HG03196 (cell line): ENCODE measurements around the gene YARS2.

Experiments
- ATAC-seq: cut with Tn5 transposase; IDR thresholded peaks from one replicate; pipeline ENCODE4 v1.9.1; 2021; ENCODE audit not compliant: unreplicated experiment

The YARS2 gene

DNA sequence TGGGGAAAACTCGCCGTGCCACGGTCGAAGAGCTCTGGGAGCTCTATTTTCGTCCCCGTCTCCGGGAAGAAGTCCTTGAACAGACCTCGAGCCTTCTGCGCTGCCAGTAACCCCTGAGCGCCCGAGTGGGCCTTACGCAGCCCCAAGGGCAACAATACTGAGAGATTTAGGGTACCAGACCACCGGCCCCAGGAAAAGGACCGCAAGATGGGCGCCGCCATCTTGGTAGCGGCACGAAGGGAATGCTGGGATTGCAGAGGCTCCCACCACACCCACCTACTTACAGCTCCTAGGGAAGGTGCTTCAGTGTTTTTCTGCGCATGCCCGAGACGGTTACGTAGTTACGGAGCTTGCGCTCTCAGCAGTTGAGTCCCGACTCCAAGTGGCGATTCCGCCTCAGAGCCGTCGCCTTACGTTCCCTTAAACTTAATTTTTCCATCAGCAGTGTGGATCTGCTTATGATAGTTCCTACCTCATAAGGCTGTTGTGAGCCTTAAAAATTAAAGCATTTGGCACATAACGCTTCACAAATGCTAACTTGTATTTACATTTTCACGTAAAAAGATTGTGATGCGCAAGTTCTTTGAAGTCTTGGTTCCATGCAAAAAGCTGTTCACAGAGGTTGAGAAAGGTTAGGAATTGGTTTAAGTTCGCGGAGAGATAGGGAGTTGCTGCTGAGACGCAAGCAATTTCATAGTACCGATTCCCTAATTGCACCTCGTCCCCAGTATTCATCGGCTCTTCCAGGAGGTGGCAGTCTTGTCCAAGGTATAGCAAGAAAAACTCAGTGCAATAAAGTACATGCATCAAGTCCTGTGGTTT lies at the start of gene YARS2:
Gene YARS2, minus strand, starts transcription at position 244 of the 822 bp plus-strand sequence. Its CDS starts 23 bp downstream, at position 221.
- ATAC-seq, result peak; percentile 94

DNA sequence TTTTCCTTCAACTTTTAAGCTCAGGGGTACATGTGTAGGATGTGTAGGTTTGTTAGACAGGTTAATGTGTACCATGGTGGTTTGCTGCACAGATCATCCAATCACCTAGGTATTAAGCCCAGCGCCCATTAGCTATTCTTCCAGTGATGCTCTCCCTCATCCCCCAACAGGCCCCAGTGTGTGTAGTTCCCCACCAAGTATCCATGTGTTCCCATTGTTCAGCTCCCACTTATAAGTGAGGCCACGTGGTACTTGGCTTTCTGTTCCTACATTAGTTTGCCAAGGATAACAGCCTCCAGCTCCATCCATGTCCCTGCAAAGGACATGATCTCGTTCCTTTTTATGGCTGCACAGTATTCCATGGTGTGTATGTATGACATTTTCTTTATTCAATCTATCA lies 48.6 kb upstream of the YARS2 start:
- ATAC-seq, result no peak

DNA sequence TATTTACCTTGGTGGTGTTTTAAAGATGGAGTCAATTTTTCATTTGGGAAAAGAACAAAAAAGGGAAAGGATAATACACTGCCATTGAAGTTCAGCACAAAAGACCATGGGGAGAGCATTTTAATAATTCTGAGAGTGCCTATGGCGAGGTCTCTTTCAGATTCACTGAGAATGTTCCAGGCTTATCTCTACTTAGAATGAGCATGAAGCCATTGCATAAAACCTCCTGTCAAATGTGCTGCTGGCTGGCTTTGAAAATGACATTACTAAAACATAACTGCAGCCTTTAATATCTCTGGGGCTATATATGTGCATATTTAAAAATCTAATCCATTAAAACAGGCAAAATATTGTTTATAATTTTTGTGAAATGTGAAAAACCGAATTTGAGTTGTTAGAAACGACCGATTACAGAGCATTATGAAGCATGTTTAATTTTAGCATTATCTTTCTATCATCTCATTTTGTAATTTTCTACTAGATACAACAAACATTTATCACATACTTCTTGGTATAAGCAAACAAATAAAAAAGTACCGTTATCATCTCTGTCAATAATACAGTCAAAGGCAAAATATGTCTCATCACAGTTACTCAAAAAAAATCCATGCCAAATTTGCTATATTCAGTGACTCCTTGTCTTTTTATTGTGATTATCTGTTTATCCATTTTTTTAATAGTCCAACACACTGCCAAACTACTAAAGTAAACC lies 45.7 kb upstream of the YARS2 start:
- ATAC-seq, result no peak

DNA sequence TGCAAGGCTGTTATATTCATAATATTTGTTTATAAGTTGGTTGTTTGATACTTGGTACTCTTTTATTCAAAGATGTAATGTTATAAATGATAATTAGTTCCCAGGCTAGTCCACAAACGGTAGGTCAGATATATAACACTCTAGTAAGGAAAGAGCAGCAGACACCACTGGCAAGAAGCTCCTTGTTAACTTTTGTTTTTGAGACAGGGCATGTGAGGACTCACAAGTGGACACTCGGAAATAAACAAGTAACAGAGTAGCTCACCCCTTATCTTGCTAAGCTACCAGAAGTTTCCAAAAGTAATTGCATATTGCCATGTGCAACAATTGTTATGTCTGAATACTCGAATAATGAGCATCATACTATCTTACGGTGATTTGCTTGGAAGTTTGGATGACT lies 38.6 kb upstream of the YARS2 start:
- ATAC-seq, result no peak

DNA sequence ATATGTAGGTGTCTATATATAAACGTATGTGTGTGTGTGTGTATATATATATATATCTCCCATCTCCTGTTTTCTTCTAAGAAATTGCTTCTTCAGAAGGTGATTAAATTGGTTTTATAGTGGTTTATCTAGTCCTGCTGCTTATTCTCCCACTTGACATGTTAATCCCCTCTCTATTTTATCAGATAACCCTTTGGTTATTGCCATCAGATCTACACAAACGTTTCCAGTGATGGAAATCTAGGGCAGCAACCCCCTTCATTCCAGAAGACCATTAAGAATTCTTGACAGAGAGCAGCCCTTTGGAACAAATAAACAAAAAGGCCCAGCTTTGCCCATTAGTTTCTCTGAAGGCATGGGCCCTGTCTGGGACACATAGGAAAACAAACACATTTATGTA lies 34.2 kb upstream of the YARS2 start:
- no peak for ATAC-seq

DNA sequence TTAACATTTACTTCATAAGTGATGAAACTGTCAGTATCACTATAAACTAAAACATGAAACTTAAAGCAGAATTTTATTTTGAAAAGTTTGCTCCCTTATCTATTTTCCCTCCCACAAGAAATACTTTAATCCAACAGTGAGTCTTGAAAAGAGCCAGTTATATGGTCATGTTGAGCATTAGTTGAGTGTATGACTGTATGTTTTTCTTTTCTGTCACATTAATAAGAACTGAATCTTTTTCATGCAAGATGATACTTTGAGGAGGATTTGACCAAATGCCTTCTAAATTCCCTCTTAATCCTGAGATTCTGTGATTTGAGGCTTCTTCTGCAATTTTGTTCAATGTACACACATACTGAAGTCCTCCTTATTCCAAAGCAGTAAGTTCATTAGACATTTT lies 33.7 kb upstream of the YARS2 start:
- ATAC-seq, result no peak

DNA sequence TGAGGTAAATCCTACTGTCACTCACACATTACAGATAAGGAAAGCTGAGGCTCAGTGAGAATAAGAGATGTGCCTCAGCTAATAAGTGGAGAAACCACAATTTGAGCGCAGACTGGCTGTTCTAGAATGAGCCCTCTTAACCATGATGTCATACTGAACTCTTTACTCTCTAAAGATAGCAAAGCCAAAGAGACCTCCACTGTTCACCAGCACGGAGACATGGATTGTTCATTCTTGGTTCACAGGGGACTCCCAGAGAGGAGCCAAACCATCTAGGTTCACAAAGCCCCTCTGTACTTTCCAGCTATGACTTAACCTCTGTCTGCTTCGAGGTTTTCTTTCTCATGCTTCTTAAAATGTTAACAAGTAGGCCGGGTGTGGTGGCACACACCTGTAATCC lies 32.7 kb upstream of the YARS2 start:
- no peak for ATAC-seq

DNA sequence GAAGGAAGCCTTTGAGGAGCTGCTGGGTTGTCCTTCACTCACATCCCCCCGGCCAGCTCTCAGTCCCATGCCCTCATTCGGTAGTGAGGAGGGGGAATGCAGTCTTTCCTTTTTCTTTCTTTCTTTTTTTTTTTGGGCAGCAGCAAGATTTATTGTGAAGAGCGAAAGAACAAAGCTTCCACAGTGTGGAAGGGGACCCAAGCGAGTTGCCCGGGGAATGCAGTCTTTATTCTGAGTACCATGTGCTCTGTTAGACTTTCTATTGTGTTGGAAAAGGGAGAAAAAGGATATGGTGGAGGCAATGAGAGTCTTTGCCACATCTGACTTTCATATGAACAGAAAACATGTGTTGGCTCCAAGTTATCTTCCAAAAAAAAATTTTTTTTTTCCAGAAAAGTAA lies 29.9 kb upstream of the YARS2 start:
- no peak for ATAC-seq

DNA sequence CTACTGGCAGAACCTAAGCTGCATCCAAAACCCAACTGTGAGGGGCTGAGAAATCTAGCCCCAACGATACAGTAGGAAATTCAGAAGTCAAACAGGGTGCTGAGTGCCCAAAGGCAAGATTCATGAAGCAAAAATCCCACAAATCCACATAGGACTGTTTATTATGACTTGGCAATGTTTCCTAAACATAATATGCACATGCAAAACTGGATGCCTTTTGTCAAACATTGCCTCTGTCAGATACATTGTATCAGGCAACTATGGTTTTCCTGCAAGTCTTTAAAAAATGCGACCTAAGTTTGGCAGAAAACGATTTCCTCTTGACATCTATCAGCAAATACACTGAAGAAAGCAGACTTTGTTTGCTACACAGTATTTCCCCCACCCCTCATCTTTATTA lies 27.3 kb upstream of the YARS2 start:
- ATAC-seq, result no peak

DNA sequence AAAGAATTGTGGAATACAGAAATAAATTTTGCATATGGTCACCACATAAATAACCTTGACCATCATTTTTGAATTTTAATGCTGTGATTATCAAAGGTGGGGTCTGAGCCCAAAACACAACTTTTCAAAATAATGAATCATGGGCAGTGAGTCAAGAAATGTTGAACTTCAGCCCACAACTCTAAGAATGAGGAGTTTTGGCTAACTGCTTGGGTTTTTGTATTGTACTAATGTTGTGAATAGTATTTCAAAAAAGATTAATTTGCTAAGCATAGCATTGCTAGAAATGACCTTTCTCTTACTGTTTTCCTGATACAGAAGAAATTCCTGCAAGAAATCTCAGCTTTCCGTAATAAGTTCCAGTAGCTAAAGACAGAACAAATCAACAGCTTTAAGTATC lies 24.4 kb upstream of the YARS2 start:
- no peak for ATAC-seq

DNA sequence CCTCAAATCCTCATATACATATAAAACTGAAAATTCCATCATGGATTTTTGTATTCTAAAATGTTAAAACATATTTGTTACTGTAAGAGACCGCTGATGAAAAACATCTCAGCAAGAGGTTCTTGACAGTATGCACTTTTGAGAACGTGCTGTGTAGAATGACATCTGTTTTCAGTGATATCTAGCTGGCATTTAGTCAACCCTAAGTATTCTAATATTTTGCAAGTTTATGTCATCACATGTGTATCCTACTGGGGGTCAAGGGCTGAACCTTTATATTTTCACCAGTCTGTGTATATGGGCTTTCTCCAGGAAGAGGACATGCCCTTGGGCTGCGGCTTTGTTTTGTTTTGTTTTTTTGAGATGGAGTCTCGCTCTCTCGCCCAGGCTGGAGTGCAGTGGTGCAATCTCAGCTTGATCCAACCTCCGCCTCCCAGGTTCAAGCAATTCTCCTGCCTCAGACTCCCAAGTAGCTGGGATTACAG lies 22.0 kb upstream of the YARS2 start:
- ATAC-seq, result no peak

DNA sequence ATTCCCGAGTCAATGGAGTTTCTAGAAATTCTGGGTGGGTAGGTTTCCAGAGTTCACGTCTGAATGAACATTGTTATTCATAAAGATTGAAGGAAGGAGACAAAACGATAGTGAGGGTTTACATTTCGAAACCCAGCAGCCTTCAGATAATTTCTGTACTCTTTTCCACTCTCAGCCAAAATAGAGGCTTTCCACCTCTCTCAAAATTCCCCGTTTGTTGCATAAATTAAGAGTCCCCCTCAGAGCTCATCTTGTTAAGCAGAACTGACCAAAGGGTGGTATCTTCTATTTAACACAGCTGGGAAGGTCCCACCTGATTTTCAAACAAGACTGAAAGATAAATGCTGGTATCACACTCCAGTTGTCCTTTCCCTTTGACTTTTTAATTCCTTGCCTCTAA lies 21.5 kb upstream of the YARS2 start:
- ATAC-seq, result no peak

DNA sequence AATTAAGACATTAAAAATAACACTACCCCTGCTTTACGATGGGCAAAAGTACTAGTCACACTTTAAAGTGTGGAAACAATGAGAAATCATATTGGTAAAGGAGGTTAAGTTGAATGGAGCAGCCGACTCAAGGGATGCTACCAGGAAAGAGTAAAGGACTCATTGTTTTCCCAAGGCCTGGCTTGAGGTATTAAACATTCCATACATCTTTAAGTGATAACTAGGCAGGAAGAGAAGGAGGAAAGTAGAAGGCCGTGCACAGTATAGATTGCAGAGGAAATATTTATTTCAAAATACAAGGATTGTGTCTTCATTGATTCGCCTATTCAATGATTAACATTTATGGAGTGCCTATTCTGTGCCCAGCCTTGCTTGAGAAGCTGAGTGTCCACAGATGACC lies 20.6 kb upstream of the YARS2 start:
- ATAC-seq, result no peak

DNA sequence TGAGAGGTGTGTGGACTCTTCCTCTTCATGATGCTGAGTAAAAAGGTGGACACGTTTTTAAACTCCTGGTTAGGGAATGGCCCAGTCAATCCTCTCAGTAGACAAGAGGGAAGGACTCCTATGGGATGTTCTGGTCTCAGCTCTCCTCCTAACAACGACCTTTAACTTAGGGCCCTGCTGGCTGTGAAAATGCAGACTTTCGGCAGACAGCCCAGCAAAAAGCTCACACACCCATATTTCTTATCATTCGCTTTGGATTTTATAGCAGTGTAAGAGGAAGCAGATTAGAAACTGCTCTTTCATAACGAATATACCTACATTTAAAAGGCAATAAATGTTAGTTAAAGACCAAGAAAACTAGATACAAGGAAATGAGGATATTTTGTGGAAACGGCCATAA lies 18.0 kb upstream of the YARS2 start:
- no peak for ATAC-seq

DNA sequence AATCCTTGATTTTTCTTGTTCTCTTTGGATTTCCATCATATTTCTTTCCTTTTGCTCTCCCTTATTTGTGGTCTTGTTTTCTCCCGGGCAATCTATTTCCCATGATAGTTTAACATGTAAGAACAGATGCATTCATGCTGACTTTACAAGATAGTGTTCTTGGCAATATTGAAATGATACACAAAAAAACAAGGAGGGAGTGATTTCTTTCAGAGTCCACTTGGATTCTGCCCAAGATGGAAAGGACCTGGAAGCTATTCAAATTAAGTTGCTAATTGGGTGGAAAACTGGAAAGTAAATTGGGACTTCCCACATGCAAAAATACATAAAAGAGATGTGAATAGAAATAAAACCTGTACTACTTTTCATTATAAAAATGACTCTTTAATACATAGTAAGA lies 14.4 kb upstream of the YARS2 start:
- ATAC-seq, result no peak

DNA sequence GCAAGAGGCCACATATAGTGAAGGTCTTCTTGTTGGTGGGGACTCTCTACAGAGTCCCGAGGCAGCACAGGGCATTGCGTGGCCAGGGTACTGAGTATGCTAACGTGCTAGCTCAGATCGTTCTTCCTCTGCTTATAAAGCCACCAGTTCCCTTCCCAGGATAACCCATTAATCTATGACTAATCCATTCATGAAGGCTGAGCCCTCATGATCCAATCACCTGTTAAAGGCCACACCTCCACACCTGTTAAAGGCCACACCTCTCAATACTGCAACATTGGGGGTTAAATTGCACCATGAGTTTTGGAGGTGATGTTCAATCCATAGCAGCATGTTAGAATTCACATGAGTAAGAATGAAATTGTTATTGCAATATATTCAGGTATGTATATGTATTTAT lies 12.8 kb upstream of the YARS2 start:
- ATAC-seq, result no peak

DNA sequence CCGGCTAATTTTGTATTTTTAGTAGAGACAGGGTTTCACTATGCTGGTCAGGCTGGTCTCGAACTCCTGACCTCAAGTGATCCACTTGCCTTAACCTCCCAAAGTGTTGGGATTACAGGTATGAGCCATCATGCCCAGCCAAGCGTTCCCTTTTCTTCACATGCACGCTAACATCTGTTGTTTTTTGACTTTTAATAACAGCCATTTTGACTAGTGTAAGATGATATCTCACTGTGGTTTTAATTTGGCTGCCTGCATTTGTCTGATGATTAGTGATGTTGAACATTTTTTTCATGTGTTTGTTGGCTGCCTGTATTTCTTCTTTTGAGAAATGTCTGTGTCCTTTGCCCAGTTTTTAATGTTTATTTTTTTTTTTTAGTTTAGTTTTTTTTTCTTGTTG lies 10.2 kb upstream of the YARS2 start:
- no peak for ATAC-seq

DNA sequence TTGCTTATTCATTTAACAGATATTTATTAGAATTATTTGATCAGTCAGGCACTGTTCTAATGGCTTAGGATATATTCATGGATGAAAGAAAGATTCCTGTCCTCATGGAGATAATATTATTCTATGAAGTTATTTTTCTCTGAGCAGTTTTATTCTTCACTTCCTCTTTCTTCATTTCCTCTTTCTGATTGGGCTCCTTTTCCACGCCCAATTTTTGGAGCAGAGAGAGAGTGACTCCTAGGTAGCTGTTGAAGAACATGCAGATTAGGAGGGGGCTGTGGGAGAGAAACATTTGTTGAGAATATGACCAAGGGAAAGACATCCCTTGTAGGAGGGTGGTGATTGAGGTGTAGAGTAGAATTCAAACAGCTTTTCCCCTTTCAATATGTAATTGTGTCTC lies 6.0 kb upstream of the YARS2 start:
- no peak for ATAC-seq

DNA sequence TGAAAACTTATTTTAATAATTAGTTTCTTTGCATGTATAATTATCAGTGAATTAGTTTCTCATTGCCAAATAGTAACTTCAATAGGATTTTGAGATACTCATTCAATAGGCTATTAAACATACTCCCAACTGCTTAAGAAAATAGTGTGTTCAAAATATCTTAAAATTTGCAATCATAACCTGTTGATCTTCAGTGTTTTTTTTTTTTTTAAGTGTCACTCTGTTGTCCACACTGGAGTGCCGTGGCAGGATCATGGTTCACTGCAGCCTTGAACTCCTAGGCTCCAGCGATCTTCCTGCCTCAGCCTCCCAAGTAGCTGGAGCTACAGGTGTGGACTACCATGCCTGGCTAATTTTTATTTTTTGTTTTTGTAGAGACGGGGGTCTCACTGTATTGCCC lies 1.5 kb upstream of the YARS2 start:
- ATAC-seq, result no peak

DNA sequence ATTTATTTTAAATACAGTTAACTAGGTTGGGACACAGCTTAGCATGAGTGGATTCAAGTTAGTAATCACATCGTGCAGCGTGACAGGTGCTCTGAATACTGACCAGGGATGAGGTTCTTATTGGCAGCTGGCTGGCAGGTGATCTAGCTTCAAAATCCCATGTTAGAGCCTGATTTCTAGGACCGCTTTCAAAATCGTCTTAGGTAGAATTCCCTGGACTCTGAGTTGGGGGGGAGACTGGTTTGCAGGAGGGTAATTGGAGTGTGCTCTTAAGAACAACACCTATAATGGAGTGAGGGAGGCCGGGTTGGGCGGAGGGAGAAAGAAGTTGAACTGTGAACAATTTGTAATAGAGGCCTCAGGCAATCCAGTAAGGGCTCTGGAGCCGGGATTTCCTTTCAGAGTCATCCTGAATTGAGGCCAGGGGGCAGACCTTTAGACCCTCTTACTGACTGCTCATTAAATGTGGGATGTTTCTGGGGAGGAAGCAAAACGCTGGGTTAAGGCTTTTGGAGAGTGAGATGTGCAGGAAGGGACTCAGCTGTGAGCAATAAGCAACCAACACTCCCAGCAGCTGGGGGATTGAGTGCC lies 874 bp upstream of the YARS2 start:
- ATAC-seq, result no peak

DNA sequence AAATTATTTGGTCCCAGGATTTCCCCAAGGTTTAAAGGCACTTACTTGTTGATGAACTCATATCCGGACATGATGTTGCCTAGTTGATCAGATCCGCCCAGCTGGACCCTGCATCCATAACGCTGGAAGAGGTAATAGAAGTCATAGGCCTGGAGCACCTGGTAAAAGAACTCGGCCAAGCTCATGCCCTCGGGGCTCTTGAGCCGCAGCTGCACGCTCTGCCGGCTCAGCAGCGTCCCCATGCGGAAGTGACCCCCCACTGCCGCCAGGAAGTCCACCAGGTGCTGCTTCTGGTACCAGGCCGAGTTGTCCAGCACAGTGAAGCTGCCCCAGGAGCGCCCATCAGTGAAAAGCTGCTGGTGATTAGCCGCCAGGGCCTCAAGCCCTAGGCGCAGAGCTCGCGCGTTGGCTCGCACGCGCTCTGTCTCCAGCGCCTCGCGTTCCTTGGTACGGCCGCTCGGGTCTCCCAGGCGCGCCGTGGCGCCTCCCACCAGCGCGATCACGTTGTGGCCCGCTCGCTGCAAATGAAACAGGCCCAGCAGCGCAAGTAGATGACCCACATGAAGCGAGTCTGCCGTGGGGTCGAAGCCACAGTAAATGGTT lies 545 bp downstream of the YARS2 start:
- peak; percentile 69 for ATAC-seq

DNA sequence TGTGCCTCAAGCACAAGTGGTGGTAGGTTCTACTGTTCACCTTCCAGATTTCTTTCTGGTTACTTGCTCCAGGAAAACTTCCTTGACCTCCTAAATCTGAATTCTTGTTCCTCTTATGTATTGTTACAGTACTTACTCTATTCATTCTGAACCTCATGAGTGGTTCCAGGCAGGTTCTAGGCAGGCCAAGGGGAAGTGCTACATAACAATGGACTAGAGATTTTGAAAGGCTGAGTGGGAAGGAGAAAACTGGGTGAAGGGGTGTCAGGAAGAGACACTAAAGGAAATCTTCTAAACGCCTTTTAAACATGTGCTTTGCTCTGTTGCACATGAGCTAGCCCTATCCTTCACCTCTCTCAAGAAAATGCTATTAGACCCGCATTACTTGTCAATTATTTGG lies 1.6 kb downstream of the YARS2 start:
- no peak for ATAC-seq
